RWPE1 (cell line): Measurements from ENCODE around the gene CASP2.

Source experiments
- CTCF ChIA-PET: fragments of 350-600 bp; sonication (Branson Sonifier 250); formaldehyde crosslinking; extraction: SDS; loops from one replicate; lab custom pipeline; 2021; lab: Yijun Ruan, JAX
- POLR2A ChIA-PET: fragments of 400-600 bp; formaldehyde crosslinking; extraction: SDS; loops from one replicate; lab custom pipeline; 2020; ENCODE audit warnings: antibody characterized with exemption; ENCODE audit not compliant: low non-redundant PET; lab: Yijun Ruan, JAX
- DNase-seq: peaks from one replicate; pipeline ENCODE4 v3.0.0; 2012; ENCODE audit warnings: low spot score
- H3K27ac ChIP-seq: fragments of 450-650 bp; 2 replicates; pipeline ENCODE4 v1.5.1; 2017
- CTCF ChIP-seq: fragments of 450-650 bp; conservative IDR thresholded peaks from 2 replicates; pipeline ENCODE4 v1.5.1; 2017; ENCODE audit warnings: low read depth, mild to moderate bottlenecking

The CASP2 gene

GRCh38 chr7:143282124-143282523, 6.0 kb upstream of the CASP2 start:
- CTCF ChIA-PET: no interaction called here
- no peak for TF ChIP-seq CTCF

GRCh38 chr7:143283381-143283780, 4.8 kb upstream of the CASP2 start:
- ChIA-PET POLR2A (no interaction called here), CTCF (no interaction called here)
- DNase-seq: no peak
- TF ChIP-seq CTCF: no peak
- no peak overlapping the region for H3K27ac ChIP-seq

More at GRCh38 chr7:143282124-143282523, 6.0 kb upstream of the CASP2 start:
- DNase-seq: no peak
- H3K27ac ChIP-seq: no peak overlapping the region
- POLR2A ChIA-PET: no interaction called here

GRCh38 chr7:143284591-143285469, 3.3 kb upstream of the CASP2 start, which contains the start of gene TMEM139:
Gene TMEM139, plus strand, starts transcription at chr7:143284958. Its CDS starts 1,000 bp downstream, at chr7:143285958.
- DNase-seq: peak; percentile 39
- TF ChIP-seq CTCF: no peak
- ChIA-PET CTCF (no interaction called here), POLR2A (no interaction called here)
- H3K27ac ChIP-seq: peak within 1 kb of the TSS; percentile 68

GRCh38 chr7:143285470-143285778, 2.7 kb upstream of the CASP2 start:
- ChIA-PET POLR2A (no interaction called here), CTCF (no interaction called here)
- no peak for TF ChIP-seq CTCF
- DNase-seq: peak; percentile 69
- H3K27ac ChIP-seq: peak overlapping the region; percentile 68

GRCh38 chr7:143285806-143286521, 2.2 kb upstream of the CASP2 start:
- H3K27ac ChIP-seq: peak overlapping the region; percentile 68
- no peak for DNase-seq
- no peak for TF ChIP-seq CTCF
- POLR2A ChIA-PET: no interaction called here
- CTCF ChIA-PET: no interaction called here

GRCh38 chr7:143286522-143286890, 1.6 kb upstream of the CASP2 start:
- CTCF ChIA-PET: no interaction called here
- no peak for DNase-seq
- H3K27ac ChIP-seq: peak overlapping the region; percentile 68; the same call in 1 of the 2 replicates
- POLR2A ChIA-PET: no interaction called here
- TF ChIP-seq CTCF: no peak
